Fibroblast of villous mesenchyme (primary cell): ENCODE results near the gene PRMT3. TPM values are rescaled to one million over a fixed set of nuclear protein-coding genes. Genes with fewer than 3 reads are reported as not detected.

Experiments used
- DNase-seq: peaks from one replicate; pipeline ENCODE4 v3.0.0-alpha.2; 2010; ENCODE audit warnings: low read depth
- H3K4me3 ChIP-seq: 2 replicates; pipeline ENCODE4 v1.5.1; 2011; ENCODE audit warnings: low read depth, mild to moderate bottlenecking, low read length
- CTCF ChIP-seq: IDR thresholded peaks from 2 replicates; pipeline ENCODE4 v1.5.1; 2012; ENCODE audit warnings: low read depth, mild to moderate bottlenecking, low read length; ENCODE audit not compliant: insufficient read depth
- total RNA-seq: library from RNA; depleted of rRNA; stranded (reverse); fragments of >200 nt; gene quantifications from 2 replicates; pipeline ENCODE4 v1.2.3, GENCODE V29; 2012

The PRMT3 gene
- total RNA-seq, 1 donor = 13.0 TPM

DNA sequence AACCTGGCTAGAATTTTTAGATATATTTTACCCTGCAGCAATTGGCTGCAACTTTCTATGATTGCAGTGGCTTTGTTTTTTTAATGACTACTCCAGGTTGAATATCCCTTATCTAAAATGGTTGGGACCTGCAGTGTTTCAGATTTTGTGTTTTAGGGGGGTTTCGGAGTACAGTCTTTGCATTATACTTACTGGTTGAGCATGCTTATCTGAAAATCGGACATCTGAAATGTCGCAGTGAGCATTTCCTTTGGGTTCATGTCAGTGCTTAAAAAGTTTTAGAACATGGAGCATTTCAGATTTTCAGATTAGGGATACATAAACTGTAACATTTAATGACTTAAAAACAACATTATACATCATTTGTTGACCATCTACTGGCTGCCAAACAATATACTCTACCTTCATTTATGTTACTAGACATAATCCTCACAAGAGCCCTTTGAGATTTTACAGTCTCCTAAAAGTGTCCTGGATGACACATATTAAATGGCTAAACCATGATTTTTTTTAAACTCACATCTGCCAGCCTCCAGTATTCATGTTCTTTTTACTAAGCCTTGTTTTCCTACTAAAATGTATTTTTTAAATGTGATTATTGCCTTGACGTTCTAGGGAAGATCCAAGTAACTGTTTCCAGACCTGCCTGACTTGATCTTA lies 66.3 kb downstream of the PRMT3 start:
- no peak overlapping the region for H3K4me3 ChIP-seq
- TF ChIP-seq CTCF = no peak
- DNase-seq = no peak

DNA sequence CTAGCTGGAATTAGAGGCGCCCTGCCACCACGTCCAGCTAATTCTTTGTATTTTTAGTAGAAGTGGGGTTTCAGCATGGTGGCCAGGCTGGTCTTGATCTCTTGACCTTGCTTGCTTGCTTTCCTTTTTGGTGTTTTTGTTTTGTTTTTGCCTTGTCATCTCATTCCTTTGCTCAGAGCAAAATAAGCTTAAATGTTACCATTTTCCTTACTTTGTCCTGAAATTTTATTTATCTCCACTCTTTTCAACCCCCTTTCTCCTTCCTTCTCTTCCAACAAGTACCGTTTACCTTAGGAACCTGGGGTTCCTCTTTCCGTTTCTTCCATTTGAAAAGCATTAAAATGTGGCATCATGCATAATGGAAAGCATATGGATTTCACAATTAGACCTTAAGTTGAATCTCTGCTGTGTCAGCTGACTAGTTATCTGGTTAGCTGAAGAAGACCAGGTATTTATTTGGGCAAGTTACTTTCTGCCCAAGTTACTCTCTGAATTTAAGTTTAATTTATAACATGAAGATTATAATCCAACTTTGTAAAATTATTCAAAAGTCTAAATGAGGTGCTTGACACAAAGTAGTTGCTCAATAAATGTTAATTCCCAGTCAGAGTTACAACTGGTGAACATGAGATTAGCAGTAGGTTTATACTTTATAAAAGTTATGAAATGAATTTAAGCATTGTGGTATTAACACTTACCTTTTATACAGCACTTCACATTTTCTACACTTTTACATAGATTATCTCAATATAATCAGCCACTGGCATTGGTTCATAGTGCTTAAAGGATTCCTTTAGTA lies 69.7 kb downstream of the PRMT3 start:
- DNase-seq = no peak
- TF ChIP-seq CTCF = no peak
- no peak overlapping the region for H3K4me3 ChIP-seq

- no peak overlapping the region for H3K4me3 ChIP-seq
- no peak for TF ChIP-seq CTCF
- DNase-seq = no peak
Observed at GRCh38 chr11:20457934-20458680, 70.6 kb downstream of the PRMT3 start.

GRCh38 chr11:20458905-20459632 lies 71.6 kb downstream of the PRMT3 start:
- DNase-seq = no peak
- H3K4me3 ChIP-seq = no peak overlapping the region
- no peak for TF ChIP-seq CTCF

DNA sequence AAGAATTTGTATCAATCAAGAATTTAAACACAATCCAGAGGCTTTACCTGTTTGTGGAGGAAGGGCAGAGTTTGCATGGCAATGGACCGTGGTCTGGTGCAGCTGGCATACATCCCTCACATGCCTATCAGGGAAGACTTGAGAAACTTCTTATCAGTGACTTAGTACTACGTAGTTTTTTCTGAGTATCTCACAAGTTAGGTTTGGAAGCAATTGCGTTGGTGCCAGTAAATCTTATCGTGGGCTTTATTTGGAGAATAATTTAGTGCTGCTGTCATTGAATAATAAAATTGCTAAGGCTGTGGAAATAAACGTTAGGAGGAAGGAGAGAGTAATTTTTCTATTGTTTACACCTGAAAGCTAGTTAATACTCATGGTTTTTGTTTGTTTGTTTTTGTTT lies 72.3 kb downstream of the PRMT3 start:
- peak; percentile 50 for DNase-seq
- no peak for TF ChIP-seq CTCF

DNA sequence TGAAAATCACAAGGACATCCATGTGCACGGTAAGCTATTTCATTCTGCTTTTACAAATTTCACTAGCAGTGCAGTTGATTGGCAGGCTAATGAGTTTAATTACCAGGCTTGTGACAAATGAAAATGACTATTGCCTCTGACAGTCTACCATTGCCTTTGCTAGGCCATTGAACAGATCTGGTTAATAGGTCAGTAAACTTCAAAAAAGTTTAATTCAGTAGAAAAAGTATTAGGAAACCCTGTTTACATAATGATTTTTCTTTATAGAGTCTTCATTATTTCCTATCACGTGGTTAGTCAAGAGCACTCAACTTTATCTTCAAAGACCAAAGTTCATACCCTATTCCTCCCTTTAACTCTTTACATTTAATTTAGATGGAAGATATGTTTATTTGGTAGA lies 77.0 kb downstream of the PRMT3 start:
- no peak for TF ChIP-seq CTCF
- DNase-seq = no peak
- H3K4me3 ChIP-seq = no peak overlapping the region

More for the DNA sequence above, 72.3 kb downstream of the PRMT3 start:
- no peak overlapping the region for H3K4me3 ChIP-seq
